SK-N-SH (cell line): ENCODE results near the gene RAB3IL1. TPM values are rescaled to one million over a fixed set of nuclear protein-coding genes. Genes with fewer than 3 reads are reported as not detected.

Source experiments
- CTCF ChIA-PET: fragments of 300-600, 350-600 bp; formaldehyde crosslinking; extraction: SDS; loops from one replicate; lab custom pipeline; 2021; lab: Yijun Ruan, JAX
- POLR2A ChIA-PET: fragments of 350-600 bp; sonication (Branson Sonifier 250); formaldehyde crosslinking; extraction: SDS; loops from one replicate; lab custom pipeline; 2020; ENCODE audit warnings: antibody characterized with exemption, inconsistent platforms; lab: Yijun Ruan, JAX
- DNase-seq: peaks from one replicate; pipeline ENCODE4 v3.0.0; 2012
- H2AFZ ChIP-seq: fragments of 200-600 bp; sonication (generic); 2 replicates; pipeline ENCODE4 v1.8.1; 2016; ENCODE audit warnings: antibody characterized with exemption, mild to moderate bottlenecking, low read depth
- H3F3A ChIP-seq: fragments of 200-600 bp; sonication (generic); replicated peaks from 2 replicates; pipeline ENCODE3; 2016; ENCODE audit warnings: antibody characterized with exemption, mild to moderate bottlenecking; ENCODE audit not compliant: insufficient read depth
- H3K27ac ChIP-seq, 2 experiments: fragments of 200-500 bp in 1 of 2; fragments of 200-600 bp in 1 of 2; sonication (Bioruptor generic) in 1 of 2; sonication (generic), shearing (Covaris generic) in 1 of 2; 2 replicates each; pipeline versions ENCODE4 v1.5.1 to v1.6.1; 2014 to 2016; ENCODE audit warnings: low read depth in 2 of 2, inconsistent platforms in 1 of 2, low read length in 1 of 2, mild to moderate bottlenecking in 1 of 2, mixed read lengths in 1 of 2
- H3K27me3 ChIP-seq: fragments of 200-600 bp; sonication (generic), shearing (Covaris generic); 2 replicates; pipeline ENCODE4 v1.6.1; 2016; ENCODE audit warnings: mixed run types; ENCODE audit not compliant: insufficient read depth
- H3K36me3 ChIP-seq, 2 experiments: fragments of 200-500 bp in 1 of 2; fragments of 200-600 bp in 1 of 2; sonication (Bioruptor generic) in 1 of 2; sonication (generic) in 1 of 2; replicated peaks in 1 of 2; 2 replicates each; pipeline versions ENCODE3 to v1.5.1; 2014 to 2016; ENCODE audit warnings: low read length in 1 of 2, mild to moderate bottlenecking in 1 of 2; ENCODE audit not compliant: insufficient read depth in 2 of 2, control insufficient read depth in 1 of 2
- H3K4me1 ChIP-seq, 2 experiments: fragments of 200-500 bp in 1 of 2; fragments of 200-600 bp in 1 of 2; sonication (Bioruptor generic) in 1 of 2; sonication (generic), shearing (Covaris generic) in 1 of 2; 2 replicates each; pipeline versions ENCODE4 v1.5.1 to v1.6.1; 2014 to 2016; ENCODE audit warnings: low read depth in 1 of 2, low read length in 1 of 2, mixed run types in 1 of 2; ENCODE audit not compliant: insufficient read depth in 2 of 2, control insufficient read depth in 1 of 2
- H3K4me2 ChIP-seq: fragments of 200-600 bp; sonication (generic), shearing (Covaris generic); 2 replicates; pipeline ENCODE4 v1.6.1; 2017; ENCODE audit warnings: mixed run types
- H3K4me3 ChIP-seq, 2 experiments: fragments of 200-500 bp in 1 of 2; fragments of 200-600 bp in 1 of 2; sonication (Bioruptor generic) in 1 of 2; sonication (generic), shearing (Covaris generic) in 1 of 2; 2 replicates each; pipeline versions ENCODE4 v1.5.1 to v1.8.1; 2014 to 2016; ENCODE audit warnings: low read depth in 2 of 2, inconsistent platforms in 1 of 2, low read length in 1 of 2, mild to moderate bottlenecking in 1 of 2, mixed read lengths in 1 of 2, moderate library complexity in 1 of 2
- H3K79me2 ChIP-seq: fragments of 200-600 bp; sonication (generic); 2 replicates; pipeline ENCODE4 v1.8.1; 2017; ENCODE audit warnings: mild to moderate bottlenecking; ENCODE audit not compliant: insufficient read depth
- H3K9ac ChIP-seq: fragments of 200-600 bp; sonication (generic); 2 replicates; pipeline ENCODE4 v1.6.1; 2017; ENCODE audit warnings: mixed run types
- H3K9me2 ChIP-seq: fragments of 200-600 bp; sonication (generic); 2 replicates; pipeline ENCODE4 v1.6.1; 2017; ENCODE audit warnings: mixed run types
- H3K9me3 ChIP-seq: fragments of 200-600 bp; sonication (generic); 2 replicates; pipeline ENCODE4 v1.6.1; 2017; ENCODE audit warnings: mixed run types, mild to moderate bottlenecking, moderate library complexity
- H4K20me1 ChIP-seq: fragments of 200-600 bp; sonication (generic); 2 replicates; pipeline ENCODE4 v1.6.1; 2017; ENCODE audit warnings: mild to moderate bottlenecking, mixed run types; ENCODE audit not compliant: insufficient read depth
- ELF1 ChIP-seq: IDR thresholded peaks from 2 replicates; pipeline ENCODE4 v1.4.0; 2012
- EP300 ChIP-seq, 2 experiments: IDR thresholded peaks; 2 replicates each; pipeline versions ENCODE4 v1.4.0 to v1.6.1; 2012; ENCODE audit warnings: borderline replicate concordance in 1 of 2, low read depth in 1 of 2, low read length in 1 of 2
- FOSL2 ChIP-seq: IDR thresholded peaks from 2 replicates; pipeline ENCODE4 v1.4.0; 2012; ENCODE audit warnings: low read depth, mild to moderate bottlenecking, moderate library complexity, borderline replicate concordance
- FOXJ3 ChIP-seq: sonication (generic); formaldehyde crosslinking; IDR thresholded peaks from 2 replicates; pipeline ENCODE4 v1.5.1; 2020; ENCODE audit warnings: mild to moderate bottlenecking, missing genetic modification reagents
- FOXM1 ChIP-seq: IDR thresholded peaks from 2 replicates; pipeline ENCODE4 v1.4.0; 2012; ENCODE audit warnings: low read depth, mild to moderate bottlenecking
- JUND ChIP-seq: IDR thresholded peaks from 2 replicates; pipeline ENCODE4 v1.4.0; 2012
- MEF2A ChIP-seq: IDR thresholded peaks from 2 replicates; pipeline ENCODE4 v1.4.0; 2012; ENCODE audit warnings: low read depth, borderline replicate concordance
- POLR2AphosphoS5 ChIP-seq: IDR thresholded peaks from 2 replicates; pipeline ENCODE4 v1.6.1; 2012; ENCODE audit warnings: low read depth, low read length
- RCOR1 ChIP-seq: fragments of 150-350 bp; IDR thresholded peaks from 2 replicates; pipeline ENCODE4 v1.6.1; 2017; ENCODE audit warnings: antibody characterized with exemption, low read length
- SIN3A ChIP-seq: IDR thresholded peaks from 2 replicates; pipeline ENCODE4 v1.6.1; 2012; ENCODE audit warnings: low read depth, mild to moderate bottlenecking, low read length, moderate library complexity, borderline replicate concordance
- TCF12 ChIP-seq: IDR thresholded peaks from 2 replicates; pipeline ENCODE4 v1.4.0; 2012
- TEAD4 ChIP-seq: IDR thresholded peaks from 2 replicates; pipeline ENCODE4 v1.4.0; 2012; ENCODE audit warnings: mild to moderate bottlenecking, borderline replicate concordance; ENCODE audit not compliant: insufficient read depth
- WGBS: methylation state at CpG from one replicate; pipeline ENCODE4 v1.1.6; 2017; ENCODE audit warnings: low lambda C conversion rate; 5-methylcytosine and 5-hydroxymethylcytosine counted together
- polyA plus RNA-seq, 3 experiments: library from polyadenylated mRNA; depleted of rRNA; stranded (reverse); fragments of >200 nt; gene quantifications; 2 replicates each; pipeline ENCODE4 v1.2.3, GENCODE V29; 2012
- TF ChIP-seq, protein P1 (sequence below): IDR thresholded peaks from 2 replicates; pipeline ENCODE4 v1.6.1; 2012; ENCODE audit warnings: mild to moderate bottlenecking, low read depth, low read length, moderate library complexity
- TF ChIP-seq, protein P2 (sequence below): IDR thresholded peaks from 2 replicates; pipeline ENCODE4; 2012
- TF ChIP-seq, protein P3 (sequence below): fragments of 150-350 bp; IDR thresholded peaks from 2 replicates; pipeline ENCODE4 v1.6.1; 2017; ENCODE audit warnings: antibody characterized with exemption, low read length, low read depth, borderline replicate concordance

RAB3IL1 gene
- polyA plus RNA-seq, 1 of the 3 experiments (the other 2 are of a cell fraction): 10.2 TPM

DNA sequence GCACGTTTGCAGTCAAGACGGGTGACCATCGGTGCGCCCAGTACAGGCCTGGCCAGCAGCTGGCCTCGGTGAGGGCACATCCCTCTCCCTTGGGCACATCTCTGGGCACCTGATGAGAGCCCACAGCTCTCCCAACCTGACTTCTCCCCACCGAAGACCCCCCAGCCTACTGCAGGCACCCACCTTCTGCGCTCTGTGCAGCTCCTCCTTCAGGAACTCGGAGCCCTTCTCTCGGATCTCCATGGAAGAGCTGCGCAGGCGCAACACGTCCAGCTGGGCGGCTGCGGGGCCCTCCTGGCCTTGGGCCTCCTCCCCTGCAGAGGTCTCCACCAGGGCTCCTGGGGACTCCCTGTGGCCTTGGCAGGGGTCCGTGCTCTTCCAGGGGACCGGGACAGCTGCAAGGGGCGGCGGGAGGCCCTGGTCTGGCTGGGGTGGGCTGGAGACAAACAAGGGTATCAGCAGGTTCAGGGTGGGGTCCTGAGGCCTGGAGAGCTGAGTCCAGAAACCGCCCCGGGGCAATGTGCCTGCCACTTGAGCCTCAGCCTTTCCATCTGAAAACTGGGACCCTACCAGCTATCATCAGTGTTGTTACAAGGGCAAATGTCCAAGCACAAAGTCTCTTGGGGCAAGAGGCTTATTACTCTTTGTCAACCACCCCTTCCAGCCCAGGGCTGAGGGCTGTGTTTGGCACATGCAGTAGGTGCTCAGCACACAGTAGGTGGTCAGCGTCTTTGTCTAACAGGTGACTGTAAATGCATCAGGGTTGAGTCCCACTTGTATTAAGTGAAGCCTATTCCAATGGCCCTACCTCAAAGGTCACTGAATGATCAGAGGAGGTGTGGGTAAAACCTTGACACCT lies 9.3 kb downstream of the RAB3IL1 start (continued):
- no peak for TF ChIP-seq TEAD4
- TF ChIP-seq, protein P1, sequence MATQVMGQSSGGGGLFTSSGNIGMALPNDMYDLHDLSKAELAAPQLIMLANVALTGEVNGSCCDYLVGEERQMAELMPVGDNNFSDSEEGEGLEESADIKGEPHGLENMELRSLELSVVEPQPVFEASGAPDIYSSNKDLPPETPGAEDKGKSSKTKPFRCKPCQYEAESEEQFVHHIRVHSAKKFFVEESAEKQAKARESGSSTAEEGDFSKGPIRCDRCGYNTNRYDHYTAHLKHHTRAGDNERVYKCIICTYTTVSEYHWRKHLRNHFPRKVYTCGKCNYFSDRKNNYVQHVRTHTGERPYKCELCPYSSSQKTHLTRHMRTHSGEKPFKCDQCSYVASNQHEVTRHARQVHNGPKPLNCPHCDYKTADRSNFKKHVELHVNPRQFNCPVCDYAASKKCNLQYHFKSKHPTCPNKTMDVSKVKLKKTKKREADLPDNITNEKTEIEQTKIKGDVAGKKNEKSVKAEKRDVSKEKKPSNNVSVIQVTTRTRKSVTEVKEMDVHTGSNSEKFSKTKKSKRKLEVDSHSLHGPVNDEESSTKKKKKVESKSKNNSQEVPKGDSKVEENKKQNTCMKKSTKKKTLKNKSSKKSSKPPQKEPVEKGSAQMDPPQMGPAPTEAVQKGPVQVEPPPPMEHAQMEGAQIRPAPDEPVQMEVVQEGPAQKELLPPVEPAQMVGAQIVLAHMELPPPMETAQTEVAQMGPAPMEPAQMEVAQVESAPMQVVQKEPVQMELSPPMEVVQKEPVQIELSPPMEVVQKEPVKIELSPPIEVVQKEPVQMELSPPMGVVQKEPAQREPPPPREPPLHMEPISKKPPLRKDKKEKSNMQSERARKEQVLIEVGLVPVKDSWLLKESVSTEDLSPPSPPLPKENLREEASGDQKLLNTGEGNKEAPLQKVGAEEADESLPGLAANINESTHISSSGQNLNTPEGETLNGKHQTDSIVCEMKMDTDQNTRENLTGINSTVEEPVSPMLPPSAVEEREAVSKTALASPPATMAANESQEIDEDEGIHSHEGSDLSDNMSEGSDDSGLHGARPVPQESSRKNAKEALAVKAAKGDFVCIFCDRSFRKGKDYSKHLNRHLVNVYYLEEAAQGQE: no peak
- no peak for TF ChIP-seq POLR2AphosphoS5
- TF ChIP-seq TCF12: no peak
- TF ChIP-seq, protein P2, sequence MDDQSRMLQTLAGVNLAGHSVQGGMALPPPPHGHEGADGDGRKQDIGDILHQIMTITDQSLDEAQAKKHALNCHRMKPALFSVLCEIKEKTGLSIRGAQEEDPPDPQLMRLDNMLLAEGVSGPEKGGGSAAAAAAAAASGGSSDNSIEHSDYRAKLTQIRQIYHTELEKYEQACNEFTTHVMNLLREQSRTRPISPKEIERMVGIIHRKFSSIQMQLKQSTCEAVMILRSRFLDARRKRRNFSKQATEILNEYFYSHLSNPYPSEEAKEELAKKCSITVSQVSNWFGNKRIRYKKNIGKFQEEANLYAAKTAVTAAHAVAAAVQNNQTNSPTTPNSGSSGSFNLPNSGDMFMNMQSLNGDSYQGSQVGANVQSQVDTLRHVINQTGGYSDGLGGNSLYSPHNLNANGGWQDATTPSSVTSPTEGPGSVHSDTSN: no peak

DNA sequence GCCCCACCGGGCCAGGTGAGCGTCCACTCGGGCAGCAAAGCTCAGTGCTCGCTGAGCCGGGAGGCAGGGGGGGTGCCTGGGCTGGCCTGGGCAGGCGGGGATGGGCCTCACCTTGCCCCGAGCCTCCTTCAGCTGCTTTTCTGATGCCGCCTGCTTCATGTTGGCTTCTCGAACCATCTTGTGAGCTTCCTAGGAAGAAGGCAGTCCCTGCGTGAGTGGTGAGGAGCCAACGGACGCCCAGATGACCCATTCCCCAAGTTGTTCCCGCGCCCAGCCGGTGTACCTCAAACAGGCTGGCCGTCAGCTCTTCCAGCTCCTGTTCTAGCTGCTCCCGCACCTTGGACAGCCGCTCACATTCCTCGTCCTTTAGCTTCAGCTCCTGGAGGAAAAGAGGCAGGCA lies 10.1 kb downstream of the RAB3IL1 start:
- no peaks in the 10 kb centered on the region for H3K79me2 ChIP-seq
- no peaks in the 10 kb centered on the region for H3K4me1 ChIP-seq
- DNase-seq: no peak
- TF ChIP-seq TEAD4: no peak
- no peak for TF ChIP-seq TCF12
- no peak for TF ChIP-seq JUND
- H3K36me3 ChIP-seq: peaks cover 0 to 6% of the 10 kb centered on the region in 2 experiments
- CTCF ChIA-PET: interaction anchor here (1.0 to 5.4 kb wide), 7 partner anchors 9 to 201 kb away, joined by 3 to 82 read pairs (median 16); no protein-coding TSS in a partner anchor
- H3K27me3 ChIP-seq: no peaks in the 10 kb centered on the region
- no peaks in the 10 kb centered on the region for H3K9me2 ChIP-seq
- H3F3A ChIP-seq: no peaks in the 10 kb centered on the region
- no peaks in the 10 kb centered on the region for H3K9me3 ChIP-seq
- no peak overlapping the region for H2AFZ ChIP-seq
- H3K27ac ChIP-seq: no peak overlapping the region
- no peak overlapping the region for H3K4me2 ChIP-seq
- 82% methylated on average over 3 of the region's 19 CpGs for WGBS
- no peak overlapping the region for H3K9ac ChIP-seq
- no peaks in the 10 kb centered on the region for H4K20me1 ChIP-seq
- H3K4me3 ChIP-seq: no peak overlapping the region
- POLR2A ChIA-PET: interaction anchor here (1.2 kb wide), 1 partner anchor 60 kb away, joined by 5 read pairs; the partner anchor contains the start of gene FTH1

DNA sequence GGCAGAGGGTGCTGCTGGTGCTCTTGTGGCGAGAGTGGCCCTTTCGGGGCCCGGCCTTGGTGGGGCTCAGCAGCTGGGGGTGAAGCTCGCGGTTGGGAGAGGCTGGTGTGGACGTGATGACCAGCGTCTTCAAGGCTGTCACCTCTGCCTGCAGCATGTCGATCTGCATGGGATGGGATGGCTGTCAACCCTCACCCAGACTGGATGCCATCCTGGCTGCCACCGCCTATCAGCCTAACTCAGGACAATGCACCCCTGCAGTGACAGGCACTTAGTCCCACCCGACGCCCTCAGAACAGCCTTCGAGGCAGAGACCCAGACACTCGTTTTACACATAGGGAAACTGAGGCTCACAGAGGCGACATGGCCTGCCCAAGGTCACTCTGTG lies 10.8 kb downstream of the RAB3IL1 start:
- Histone ChIP-seq H3F3A (no peaks in the 10 kb centered on the region), H4K20me1 (no peaks in the 10 kb centered on the region), H3K9me2 (no peaks in the 10 kb centered on the region), H3K4me2 (no peak overlapping the region), H3K9me3 (no peaks in the 10 kb centered on the region), H2AFZ (no peak overlapping the region), H3K27me3 (no peaks in the 10 kb centered on the region), H3K4me1 (no peaks in the 10 kb centered on the region), H3K79me2 (no peaks in the 10 kb centered on the region), H3K36me3 (peaks cover 0 to 8% of the 10 kb centered on the region in 2 experiments), H3K9ac (no peak overlapping the region), H3K4me3 (no peak overlapping the region), H3K27ac (no peak overlapping the region)
- DNase-seq: no peak
- 84% methylated on average over 8 of the region's 14 CpGs for WGBS
- TF ChIP-seq, protein P3, sequence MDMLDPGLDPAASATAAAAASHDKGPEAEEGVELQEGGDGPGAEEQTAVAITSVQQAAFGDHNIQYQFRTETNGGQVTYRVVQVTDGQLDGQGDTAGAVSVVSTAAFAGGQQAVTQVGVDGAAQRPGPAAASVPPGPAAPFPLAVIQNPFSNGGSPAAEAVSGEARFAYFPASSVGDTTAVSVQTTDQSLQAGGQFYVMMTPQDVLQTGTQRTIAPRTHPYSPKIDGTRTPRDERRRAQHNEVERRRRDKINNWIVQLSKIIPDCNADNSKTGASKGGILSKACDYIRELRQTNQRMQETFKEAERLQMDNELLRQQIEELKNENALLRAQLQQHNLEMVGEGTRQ: no peak
- TF ChIP-seq MEF2A (no peak), ELF1 (no peak), SIN3A (no peak), RCOR1 (no peak), FOXJ3 (no peak), FOSL2 (no peak), FOXM1 (no peak), EP300 (IDR thresholded peaks at IDR 0.05; ENCODE audit: borderline replicate concordance in 1 of 2, low read depth in 1 of 2, low read length in 1 of 2) (no peak), JUND (no peak), TCF12 (no peak)
- ChIA-PET CTCF (interaction anchor here (1.0 to 12.1 kb wide), 5 partner anchors 8 to 175 kb away, joined by 3 to 543 read pairs (median 29); partner anchors contain the start of genes BEST1 and FTH1), POLR2A (no interaction called here)
